H1 (cell line): ENCODE measurements around the gene SFT2D1. TPM values are rescaled to one million over a fixed set of nuclear protein-coding genes. Genes with fewer than 3 reads are reported as not detected.

Experiments used
- CTCF ChIA-PET: fragments of 300-600 bp; sonication (Branson Sonifier 250); formaldehyde crosslinking; loops from one replicate; lab custom pipeline; 2021; ENCODE audit not compliant: partially characterized antibody; lab: Charles Lee
- POLR2A ChIA-PET: fragments of 300-600 bp; sonication (Branson Sonifier 250); formaldehyde crosslinking; loops from one replicate; lab custom pipeline; 2021; ENCODE audit warnings: inconsistent platforms; ENCODE audit not compliant: partially characterized antibody; lab: Charles Lee
- DNase-seq, 2 experiments: peaks; one replicate each; pipeline versions ENCODE4 v3.0.0 to v3.0.0-alpha.2; 2010 to 2022; ENCODE audit warnings: low spot score in 2 of 2, low read depth in 1 of 2, mixed read lengths in 1 of 2
- FAIRE-seq: peaks from 2 replicates; lab custom pipeline; 2011; peaks lifted over from hg19 to GRCh38; lab: Jason Lieb, UNC
- H2AFZ ChIP-seq: 2 replicates; pipeline ENCODE4 v1.8.1; 2012; ENCODE audit warnings: low read length, inconsistent platforms
- H2AK5ac ChIP-seq: 2 replicates; pipeline ENCODE4 v1.6.1; 2013; ENCODE audit warnings: low read depth, low read length
- H2BK120ac ChIP-seq: replicated peaks from 2 replicates; pipeline ENCODE3; 2013; ENCODE audit warnings: low read depth, low read length, inconsistent platforms
- H2BK12ac ChIP-seq: 2 replicates; pipeline ENCODE4 v1.6.1; 2013; ENCODE audit warnings: low read depth, low read length
- H2BK15ac ChIP-seq: 2 replicates; pipeline ENCODE4 v1.6.1; 2013; ENCODE audit warnings: low read length
- H2BK20ac ChIP-seq: 2 replicates; pipeline ENCODE4 v1.6.1; 2013; ENCODE audit warnings: low read length
- H2BK5ac ChIP-seq: 2 replicates; pipeline ENCODE4 v1.6.1; 2013; ENCODE audit warnings: low read depth, low read length
- H3K14ac ChIP-seq: 2 replicates; pipeline ENCODE4 v1.6.1; 2013; ENCODE audit warnings: inconsistent platforms; ENCODE audit not compliant: insufficient read length
- H3K18ac ChIP-seq: 2 replicates; pipeline ENCODE4 v1.6.1; 2013; ENCODE audit warnings: low read length; ENCODE audit errors: extremely low read depth
- H3K23ac ChIP-seq: 2 replicates; pipeline ENCODE4 v1.6.1; 2013; ENCODE audit warnings: inconsistent platforms; ENCODE audit not compliant: insufficient read length
- H3K23me2 ChIP-seq: 2 replicates; pipeline ENCODE4 v1.6.1; 2013; ENCODE audit warnings: low read depth, low read length
- H3K27ac ChIP-seq: 2 replicates; pipeline ENCODE4 v1.6.1; 2011; ENCODE audit warnings: low read depth, low read length, inconsistent platforms
- H3K27me3 ChIP-seq, 4 experiments: replicated peaks in 1 of 4; 1 replicate in 1 of 4; 2 replicates in 3 of 4; pipeline versions ENCODE4 v1.6.1 to v1.8.1; 2011 to 2013; ENCODE audit warnings: low read length in 3 of 4, mild to moderate bottlenecking in 3 of 4, inconsistent platforms in 2 of 4, mixed read lengths in 2 of 4, moderate library complexity in 1 of 4; ENCODE audit not compliant: control insufficient read depth in 3 of 4, insufficient read depth in 3 of 4; ENCODE audit errors: extremely low read depth in 1 of 4
- H3K36me3 ChIP-seq, 4 experiments: 2 replicates each; pipeline versions ENCODE4 v1.6.1 to v1.8.1; 2011 to 2013; ENCODE audit warnings: mild to moderate bottlenecking in 4 of 4, low read length in 3 of 4, moderate library complexity in 2 of 4, control low read depth in 1 of 4, inconsistent platforms in 1 of 4; ENCODE audit not compliant: insufficient read depth in 4 of 4, control insufficient read depth in 2 of 4
- H3K4ac ChIP-seq: replicated peaks from 2 replicates; pipeline ENCODE3; 2013; ENCODE audit warnings: low read length, low read depth, mixed read lengths, inconsistent platforms; ENCODE audit not compliant: insufficient read length
- H3K4me1 ChIP-seq, 4 experiments: replicated peaks in 1 of 4; 1 replicate in 1 of 4; 2 replicates in 3 of 4; pipeline versions ENCODE4 v1.6.1 to v1.8.1; 2011 to 2013; ENCODE audit warnings: low read length in 3 of 4, inconsistent platforms in 2 of 4, mixed read lengths in 1 of 4; ENCODE audit not compliant: insufficient read depth in 4 of 4, control insufficient read depth in 3 of 4
- H3K4me2 ChIP-seq, 2 experiments: 2 replicates each; pipeline versions ENCODE4 v1.6.1 to v1.8.1; 2011 to 2013; ENCODE audit warnings: low read depth in 2 of 2, low read length in 2 of 2, control low read depth in 1 of 2, inconsistent platforms in 1 of 2, mild to moderate bottlenecking in 1 of 2; ENCODE audit not compliant: insufficient read depth in 1 of 2
- H3K4me3 ChIP-seq, 4 experiments: fragments of 200-600, 300-600 bp in 1 of 4; sonication (generic), shearing (Covaris generic), sonication (Bioruptor Twin) in 1 of 4; 2 replicates each; pipeline versions ENCODE4 v1.5.1 to v1.8.1; 2011 to 2016; ENCODE audit warnings: low read length in 4 of 4, low read depth in 3 of 4, control low read depth in 2 of 4, inconsistent platforms in 2 of 4, mild to moderate bottlenecking in 2 of 4, mixed read lengths in 1 of 4, moderate library complexity in 1 of 4; ENCODE audit not compliant: insufficient read depth in 2 of 4; ENCODE audit errors: extremely low read depth in 1 of 4
- H3K56ac ChIP-seq: replicated peaks from 2 replicates; pipeline ENCODE3; 2013; ENCODE audit warnings: low read depth, mild to moderate bottlenecking, mixed read lengths, low read length, inconsistent platforms; ENCODE audit not compliant: insufficient read length
- H3K79me1 ChIP-seq: 2 replicates; pipeline ENCODE4 v1.6.1; 2013; ENCODE audit warnings: low read depth, low read length, control low read depth
- H3K79me2 ChIP-seq, 2 experiments: 2 replicates each; pipeline versions ENCODE4 v1.6.1 to v1.8.1; 2012 to 2013; ENCODE audit warnings: low read length in 2 of 2, mild to moderate bottlenecking in 2 of 2, inconsistent platforms in 1 of 2; ENCODE audit not compliant: insufficient read depth in 2 of 2, control insufficient read depth in 1 of 2
- H3K9ac ChIP-seq, 4 experiments: replicated peaks in 1 of 4; 1 replicate in 1 of 4; 2 replicates in 3 of 4; pipeline versions ENCODE4 v1.6.1 to v1.8.1; 2011 to 2013; ENCODE audit warnings: low read depth in 3 of 4, low read length in 3 of 4, control low read depth in 2 of 4, mild to moderate bottlenecking in 2 of 4, moderate library complexity in 2 of 4, inconsistent platforms in 1 of 4; ENCODE audit errors: extremely low read depth in 1 of 4
- H3K9me3 ChIP-seq, 2 experiments: 2 replicates each; pipeline versions ENCODE4 v1.6.1 to v1.8.1; 2012 to 2013; ENCODE audit warnings: mild to moderate bottlenecking in 2 of 2, moderate library complexity in 2 of 2, control low read depth in 1 of 2, inconsistent platforms in 1 of 2, low read depth in 1 of 2, low read length in 1 of 2, mixed read lengths in 1 of 2; ENCODE audit not compliant: insufficient read depth in 2 of 2
- H4K20me1 ChIP-seq, 2 experiments: replicated peaks in 1 of 2; 2 replicates each; pipeline versions ENCODE3 to v1.8.1; 2011 to 2013; ENCODE audit warnings: inconsistent platforms in 2 of 2, low read length in 2 of 2, mild to moderate bottlenecking in 1 of 2; ENCODE audit not compliant: insufficient read depth in 2 of 2, control insufficient read depth in 1 of 2
- H4K5ac ChIP-seq: 2 replicates; pipeline ENCODE4 v1.6.1; 2013; ENCODE audit warnings: low read length, low read depth, mixed read lengths, inconsistent platforms; ENCODE audit not compliant: insufficient read length
- H4K8ac ChIP-seq: 2 replicates; pipeline ENCODE4 v1.8.0; 2013; ENCODE audit warnings: mild to moderate bottlenecking, moderate library complexity, low read length, inconsistent platforms; ENCODE audit not compliant: insufficient read depth; ENCODE audit errors: extremely low read depth
- H4K91ac ChIP-seq: replicated peaks from 2 replicates; pipeline ENCODE3; 2013; ENCODE audit warnings: low read length, mixed read lengths, inconsistent platforms; ENCODE audit not compliant: insufficient read length
- BCL11A ChIP-seq, 2 experiments: IDR thresholded peaks; one replicate each; pipeline ENCODE4 v1.6.1; 2011; ENCODE audit warnings: low read depth in 2 of 2, low read length in 2 of 2, mild to moderate bottlenecking in 2 of 2
- EGR1 ChIP-seq: IDR thresholded peaks from 2 replicates; pipeline ENCODE4 v1.6.1; 2011; ENCODE audit warnings: low read depth, low read length, borderline replicate concordance
- EZH2 ChIP-seq: fragments of 200-600 bp; sonication (generic); IDR thresholded peaks from 2 replicates; pipeline ENCODE4 v1.7.1; 2012; ENCODE audit warnings: low read depth, mild to moderate bottlenecking, moderate library complexity, low read length, inconsistent platforms; ENCODE audit not compliant: severe bottlenecking
- KDM4A ChIP-seq: IDR thresholded peaks from one replicate; pipeline ENCODE4 v1.7.1; 2012; ENCODE audit warnings: low read depth, mild to moderate bottlenecking, moderate library complexity, low read length, inconsistent platforms; ENCODE audit not compliant: severe bottlenecking
- PHF8 ChIP-seq: fragments of 200-600 bp; sonication (generic); conservative IDR thresholded peaks from 2 replicates; pipeline ENCODE4 v1.7.1; 2012; ENCODE audit warnings: low read depth, mild to moderate bottlenecking, inconsistent platforms, low read length, moderate library complexity
- RXRA ChIP-seq: IDR thresholded peaks from 2 replicates; pipeline ENCODE4 v1.6.1; 2011; ENCODE audit warnings: low read depth, mild to moderate bottlenecking, low read length, moderate library complexity; ENCODE audit not compliant: insufficient read depth
- SIRT6 ChIP-seq: IDR thresholded peaks from one replicate; pipeline ENCODE4 v1.7.1; 2012; ENCODE audit warnings: low read length, inconsistent platforms
- SP1 ChIP-seq: IDR thresholded peaks from 2 replicates; pipeline ENCODE4 v1.6.1; 2011; ENCODE audit warnings: low read depth, low read length
- TAF1 ChIP-seq: IDR thresholded peaks from 2 replicates; pipeline ENCODE4 v1.6.1; 2011; ENCODE audit warnings: mild to moderate bottlenecking, low read depth, low read length
- WGBS, 2 experiments: shearing (Covaris generic) in 1 of 2; methylation state at CpG; one replicate each; pipeline versions ENCODE4 v1.1.6 to v1.1.7; 2013 to 2015; ENCODE audit warnings: low lambda C conversion rate in 2 of 2, mixed read lengths in 2 of 2, inconsistent platforms in 1 of 2, low coverage in 1 of 2, missing lambda C conversion rate in 1 of 2; ENCODE audit not compliant: insufficient replicate concordance in 2 of 2, insufficient coverage in 1 of 2, insufficient read length in 1 of 2; ENCODE audit errors: extremely low coverage in 1 of 2, missing lambda C conversion rate in 1 of 2; 5-methylcytosine and 5-hydroxymethylcytosine counted together
- polyA plus RNA-seq, 7 experiments: library from polyadenylated mRNA; depleted of rRNA in 3 of 7; stranded (reverse) in 5 of 7; unstranded in 2 of 7; fragments of >200 nt in 5 of 7; fragments of 200-250 nt in 2 of 7; gene quantifications; 1 replicate in 5 of 7; 2 replicates in 1 of 7; 4 replicates in 1 of 7; pipeline versions ENCODE4 v1.2.1 to v1.2.3, GENCODE V29; 2011 to 2013; ENCODE audit warnings: missing spikeins in 2 of 7, mixed read lengths in 2 of 7
- total RNA-seq: library from RNA; stranded (reverse); fragmentation: NEBNext Ultra II Directional; extraction: Animal tissue kit (Norgen Biotek cat#: 25700); gene quantifications from 2 replicates; pipeline ENCODE4 v1.2.1, GENCODE V29; 2021
- TF ChIP-seq, protein P1 (sequence below): IDR thresholded peaks from 2 replicates; pipeline ENCODE4 v1.6.1; 2011; ENCODE audit warnings: low read length, improper control_type of control experiment

SFT2D1 gene
- total and polyA plus RNA-seq, 2 of the 8 experiments (the other 6 are each of a cell fraction or from before 2014, with no cell fraction given): 52.3 to 76.1 TPM

DNA sequence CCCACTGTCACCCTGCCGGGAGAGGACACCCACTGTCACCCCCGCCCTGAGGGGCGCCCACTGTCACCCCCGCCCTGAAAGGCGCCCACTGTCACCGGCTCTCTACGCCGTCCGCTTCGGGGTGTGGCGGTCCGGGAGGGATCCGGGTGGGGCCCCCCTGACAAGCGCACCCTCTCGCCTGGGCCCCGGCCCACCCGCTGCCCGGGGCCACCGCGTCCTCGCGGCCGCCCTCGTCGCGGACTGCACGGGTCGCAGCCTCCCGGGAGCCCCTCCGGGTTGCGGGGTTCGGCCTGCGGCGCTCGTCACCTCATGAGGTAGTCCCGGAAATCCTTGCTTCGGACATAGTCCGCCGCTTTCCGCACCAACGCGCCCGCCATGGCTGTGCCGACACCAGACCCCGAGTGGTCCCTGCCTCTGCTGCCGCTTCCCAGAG lies 40.2 kb upstream of the SFT2D1 start:
- Histone ChIP-seq H2BK12ac (no peak overlapping the region), H4K20me1 (peaks cover 0 to 3% of the 10 kb centered on the region in 2 experiments), H3K9ac (peak overlapping the region in 2 of 4 experiments; percentile 4 to 9; a peak in 2 of 7 replicates), H3K56ac (no peak overlapping the region), H3K4me2 (peak overlapping the region; percentile 78 to 100), H3K27ac (no peak overlapping the region), H3K27me3 (no peaks in the 10 kb centered on the region), H3K36me3 (no peaks in the 10 kb centered on the region), H2BK120ac (no peak overlapping the region), H2BK15ac (no peak overlapping the region), H3K23me2 (peaks cover 7% of the 10 kb centered on the region), H3K14ac (no peak overlapping the region), H3K4me1 (peaks cover 0 to 4% (median 1%) of the 10 kb centered on the region in 4 experiments; a peak in 3 of 7 replicates), H3K18ac (no peak overlapping the region), H3K79me2 (0 out of 4 replicates have a peak, but pooled peaks cover 0 to 4% of the 10 kb centered on the region in 2 experiments), H4K8ac (no peak overlapping the region), H3K9me3 (no peaks in the 10 kb centered on the region), H3K4me3 (peak overlapping the region; percentile 59 to 83 (median 62)), H2BK5ac (no peak overlapping the region), H2AFZ (no peak overlapping the region), H2AK5ac (no peak overlapping the region), H3K4ac (no peak overlapping the region), H4K5ac (no peak overlapping the region), H3K23ac (no peak overlapping the region), H3K79me1 (no peaks in the 10 kb centered on the region), H4K91ac (no peak overlapping the region), H2BK20ac (no peak overlapping the region)
- CTCF ChIA-PET: no interaction called here
- WGBS, 2 experiments: 1% methylated on average over 26 of the region's 46 CpGs; no CpG with 5 or more reads in 1 of the 2 experiments
- DNase-seq: no peak
- POLR2A ChIA-PET: no interaction called here
- no peak for FAIRE-seq
- TF ChIP-seq TAF1: no peak
- no peak; the same call in 1 of the 2 replicates for TF ChIP-seq PHF8
- TF ChIP-seq EGR1: no peak
- TF ChIP-seq SP1: no peak
- no peak for TF ChIP-seq BCL11A (IDR thresholded peaks at IDR 0.05; ENCODE audit: low read depth in 2 of 2, low read length in 2 of 2)
- TF ChIP-seq EZH2: no peak
- no peak for TF ChIP-seq SIRT6
- TF ChIP-seq, protein P1, sequence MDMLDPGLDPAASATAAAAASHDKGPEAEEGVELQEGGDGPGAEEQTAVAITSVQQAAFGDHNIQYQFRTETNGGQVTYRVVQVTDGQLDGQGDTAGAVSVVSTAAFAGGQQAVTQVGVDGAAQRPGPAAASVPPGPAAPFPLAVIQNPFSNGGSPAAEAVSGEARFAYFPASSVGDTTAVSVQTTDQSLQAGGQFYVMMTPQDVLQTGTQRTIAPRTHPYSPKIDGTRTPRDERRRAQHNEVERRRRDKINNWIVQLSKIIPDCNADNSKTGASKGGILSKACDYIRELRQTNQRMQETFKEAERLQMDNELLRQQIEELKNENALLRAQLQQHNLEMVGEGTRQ: no peak
- peak; percentile 72 for TF ChIP-seq KDM4A
- TF ChIP-seq RXRA: no peak
